ENCODE results near the gene MALAT1.

MALAT1 gene

DNA sequence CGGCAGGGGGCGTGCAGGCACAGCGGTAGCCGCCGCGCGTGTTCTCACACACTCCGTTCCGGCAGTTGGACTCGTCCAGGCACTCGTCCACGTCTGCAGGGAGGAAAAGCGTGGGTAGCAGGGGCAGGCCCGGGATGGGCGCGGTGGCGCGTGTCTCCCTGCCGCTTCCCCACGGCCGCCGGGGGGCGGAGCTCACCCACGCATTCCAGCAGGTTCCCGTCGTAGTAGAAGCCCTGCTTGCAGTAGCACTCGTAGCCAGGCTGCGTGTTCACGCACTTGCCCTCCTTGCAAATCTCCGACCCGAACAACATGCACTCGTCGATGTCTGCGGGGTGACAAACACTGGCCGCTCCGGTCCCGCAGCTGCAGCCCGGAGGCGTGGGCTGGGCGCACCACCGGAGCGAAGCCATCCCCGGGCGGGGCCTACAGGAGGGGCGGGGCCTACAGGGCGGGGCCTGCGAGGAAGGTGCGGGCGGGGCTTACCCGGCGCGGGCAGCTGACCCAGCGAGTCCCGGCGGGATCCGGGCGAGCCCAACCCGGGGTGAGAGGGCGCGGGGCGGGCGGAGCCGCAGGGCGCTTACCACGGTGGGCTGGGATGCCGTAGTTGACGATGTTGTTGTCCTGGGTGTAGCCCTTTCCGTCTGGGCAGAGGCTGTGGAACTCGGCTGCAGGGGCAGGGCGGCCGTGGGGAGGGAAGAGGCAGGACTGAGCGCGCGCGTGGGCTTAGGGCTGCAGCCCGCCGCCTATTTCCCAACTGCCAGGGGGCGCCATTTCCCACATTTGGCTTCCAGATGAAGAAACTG is 41.6 kb downstream of the MALAT1 start:
- peak; percentile 86 for DNase-seq

DNA sequence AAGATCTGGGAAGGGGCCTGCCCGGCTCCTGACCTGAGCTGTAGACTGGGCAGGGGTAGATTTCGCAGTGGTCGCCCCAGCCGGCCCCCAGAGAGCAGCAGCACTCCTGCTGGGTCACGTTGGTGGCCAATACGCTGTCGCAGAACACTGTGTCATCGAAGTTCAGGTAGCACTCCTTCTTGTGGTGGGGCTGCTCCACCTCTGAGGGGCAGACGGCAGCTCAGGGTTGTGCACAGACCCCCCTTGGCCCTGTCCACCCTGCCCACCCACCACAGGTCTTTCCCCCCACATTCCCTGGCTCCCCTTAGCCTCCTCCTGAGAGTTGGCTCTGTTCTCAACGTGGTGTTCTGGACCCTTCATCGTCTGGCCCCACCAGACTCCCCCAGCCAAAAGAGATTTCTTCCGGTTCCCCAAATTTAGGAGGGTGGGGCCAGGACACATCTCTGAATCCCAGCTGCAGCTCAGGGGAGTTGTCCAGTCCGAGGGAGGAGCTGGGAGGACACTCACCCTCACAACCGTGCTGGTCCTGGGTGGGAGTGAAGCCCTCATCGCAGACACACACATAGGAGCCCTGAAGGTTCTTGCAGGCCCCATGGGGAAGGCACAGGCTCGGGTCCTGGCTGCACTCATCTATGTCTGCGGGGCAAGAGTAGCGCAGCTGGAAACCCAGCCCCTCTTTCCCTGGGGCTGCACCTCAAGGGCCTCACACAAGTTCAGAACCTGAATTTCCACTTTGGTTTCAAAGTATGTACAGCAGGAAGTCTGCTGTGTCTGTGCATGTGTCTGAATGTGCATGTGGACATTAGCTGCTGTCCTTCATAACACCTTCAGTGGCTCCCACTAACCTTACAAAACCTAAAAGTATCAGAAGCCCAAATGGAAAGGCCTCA is 42.5 kb downstream of the MALAT1 start:
- no peak for DNase-seq

DNA sequence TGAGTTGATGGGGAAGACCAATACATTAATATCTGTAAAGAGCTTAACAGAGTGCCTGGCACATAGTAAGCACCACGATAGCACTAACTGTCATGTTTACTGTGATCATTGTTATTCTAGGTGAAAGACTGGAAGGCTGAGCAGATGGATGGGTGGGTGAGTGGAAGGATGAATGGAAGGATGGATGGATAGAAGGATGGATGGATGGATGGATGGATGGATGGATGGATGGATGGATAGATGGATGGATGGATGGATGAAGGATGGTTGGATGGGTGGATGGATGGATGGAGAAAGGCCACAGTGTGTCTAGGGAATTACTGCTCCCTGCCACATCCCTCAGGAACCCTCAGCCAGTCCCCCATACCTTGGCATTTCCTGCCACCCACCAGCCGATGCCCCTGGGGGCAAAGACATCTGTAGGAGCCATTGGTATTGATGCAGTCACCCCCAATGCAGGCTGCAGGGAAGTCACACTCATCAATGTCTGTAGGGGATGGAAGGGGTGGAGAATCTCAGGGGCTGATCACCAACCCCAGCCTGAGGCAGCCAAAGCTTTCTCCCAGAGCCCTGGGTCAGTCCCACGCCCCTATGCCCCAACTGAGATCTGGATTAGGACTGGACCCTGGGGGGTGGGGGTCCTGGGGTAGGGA is 44.0 kb downstream of the MALAT1 start:
- DNase-seq, result no peak

DNA sequence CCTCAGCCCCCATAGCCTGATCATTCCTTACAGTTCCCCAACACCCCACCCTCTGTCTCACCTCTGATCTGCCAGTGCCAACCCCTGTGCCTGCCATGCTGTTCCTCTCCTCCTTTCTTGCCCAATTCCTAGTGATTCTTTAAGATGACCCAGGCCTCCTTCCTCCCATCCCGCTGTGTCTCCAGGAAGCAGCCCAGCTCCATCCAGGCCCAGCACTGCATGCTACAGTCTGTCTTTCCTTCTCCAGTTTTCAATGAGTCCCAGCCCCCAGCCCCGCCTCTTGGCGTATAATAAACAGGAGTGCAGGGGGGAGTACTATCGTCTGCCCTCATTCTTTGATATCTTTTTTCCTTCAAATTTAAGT is 47.0 kb downstream of the MALAT1 start:
- no peak for DNase-seq

DNA sequence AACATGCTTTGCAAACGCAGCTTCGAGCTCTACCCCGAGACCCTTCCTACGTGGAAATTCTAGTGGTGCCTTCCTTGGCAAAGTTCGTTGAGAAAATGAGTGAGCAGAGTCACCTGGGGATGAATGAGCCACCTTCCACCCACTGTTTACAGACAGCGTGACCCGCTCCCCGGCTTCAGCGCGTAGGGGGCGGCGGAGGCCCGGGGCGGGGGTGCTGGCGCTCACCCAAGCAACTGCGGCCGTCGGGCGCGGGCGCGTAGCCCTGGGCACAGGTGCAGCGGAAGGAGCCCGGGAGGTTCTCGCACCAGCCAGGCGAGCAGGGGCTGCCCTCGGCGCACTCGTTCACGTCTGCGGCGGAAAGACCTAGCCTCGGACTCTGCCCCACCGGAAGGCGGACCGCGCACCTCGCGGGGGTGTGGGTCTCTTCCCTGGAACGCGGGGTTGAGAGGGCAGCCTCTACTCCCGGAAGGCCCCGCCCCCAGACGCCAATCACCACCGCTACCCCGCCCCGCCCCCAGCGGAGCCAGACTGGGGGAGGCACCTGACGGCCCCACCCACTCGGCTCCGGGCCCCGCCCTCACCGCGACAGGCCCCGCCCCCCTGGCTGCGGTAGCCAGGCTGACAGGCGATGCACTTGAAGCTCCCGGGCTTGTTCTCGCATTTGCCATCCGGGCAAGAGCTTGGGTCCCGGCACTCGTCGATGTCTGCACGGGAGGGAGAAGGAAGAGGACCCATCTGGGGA is 47.5 kb downstream of the MALAT1 start:
- no peak for DNase-seq

DNA sequence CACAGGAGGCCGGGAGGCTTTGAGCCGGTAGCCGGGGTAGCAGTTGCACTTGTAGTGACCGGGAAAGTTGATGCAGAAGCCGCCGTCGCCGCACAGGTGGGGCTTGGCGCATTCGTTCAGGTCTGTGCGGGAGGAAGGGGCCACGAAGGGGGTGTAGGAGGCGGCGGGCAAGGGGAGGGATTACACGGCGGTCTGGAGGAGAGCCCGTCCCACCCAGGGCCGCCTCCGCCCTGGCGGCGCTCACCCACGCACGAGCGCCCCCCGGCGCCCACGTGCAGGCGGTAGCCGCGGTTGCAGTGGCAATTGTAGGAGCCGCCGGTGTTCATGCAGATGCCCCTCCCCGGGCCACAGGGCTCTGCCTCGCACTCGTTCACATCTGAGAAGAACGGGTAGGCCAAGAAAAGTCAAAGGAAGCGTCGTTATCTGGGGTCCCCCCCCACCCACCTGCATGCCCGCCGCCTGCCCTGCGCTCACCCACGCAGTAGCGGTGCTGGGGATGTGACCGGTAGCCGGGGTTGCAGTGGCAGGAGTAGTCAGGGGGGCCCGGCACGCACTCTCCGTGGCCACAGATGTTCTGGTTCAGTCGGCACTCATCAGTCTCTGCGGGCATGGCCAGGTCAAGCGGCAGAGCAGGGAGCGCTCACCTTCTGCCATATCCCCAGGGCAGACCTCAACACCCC is 48.7 kb downstream of the MALAT1 start:
- DNase-seq, result no peak

DNA sequence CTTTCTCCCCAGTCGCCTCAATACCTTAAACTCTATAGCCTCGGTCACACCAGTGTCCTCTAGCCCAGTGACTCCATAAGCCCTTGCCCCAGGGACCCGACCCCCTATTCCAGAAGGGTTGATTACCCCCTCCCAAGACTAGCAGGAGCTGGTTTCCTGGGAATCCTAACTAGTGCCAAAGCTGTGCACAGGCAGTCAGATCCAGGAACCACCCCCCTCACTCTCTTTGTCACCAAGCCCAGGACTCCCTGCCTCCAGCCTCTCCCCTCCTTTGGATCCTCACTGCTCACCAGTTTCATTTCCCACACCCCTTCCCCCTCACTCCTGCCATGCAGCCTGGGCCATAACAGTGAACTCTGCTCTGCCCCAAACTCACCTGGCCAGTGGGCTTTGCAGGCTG is 49.5 kb downstream of the MALAT1 start:
- DNase-seq, result no peak

DNA sequence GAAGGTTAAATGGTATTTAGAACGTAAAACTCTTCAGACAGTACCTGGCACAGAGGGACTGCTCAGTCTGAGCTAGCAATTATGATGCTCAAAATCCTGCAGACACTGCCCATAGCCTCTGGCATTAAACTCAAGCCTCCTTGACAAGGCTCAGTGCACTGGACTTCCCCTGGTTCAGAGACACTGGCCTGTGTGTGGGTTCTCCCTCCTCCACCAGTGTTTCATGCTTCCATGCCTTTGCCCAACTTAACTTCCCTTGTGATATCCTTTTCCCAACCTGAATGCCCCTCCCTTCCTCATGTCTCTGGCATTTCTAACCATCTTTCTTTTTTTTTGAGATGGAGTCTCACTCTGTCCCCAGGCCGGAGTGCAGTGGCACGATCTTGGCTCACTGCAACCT is 50.3 kb downstream of the MALAT1 start:
- no peak for DNase-seq

DNA sequence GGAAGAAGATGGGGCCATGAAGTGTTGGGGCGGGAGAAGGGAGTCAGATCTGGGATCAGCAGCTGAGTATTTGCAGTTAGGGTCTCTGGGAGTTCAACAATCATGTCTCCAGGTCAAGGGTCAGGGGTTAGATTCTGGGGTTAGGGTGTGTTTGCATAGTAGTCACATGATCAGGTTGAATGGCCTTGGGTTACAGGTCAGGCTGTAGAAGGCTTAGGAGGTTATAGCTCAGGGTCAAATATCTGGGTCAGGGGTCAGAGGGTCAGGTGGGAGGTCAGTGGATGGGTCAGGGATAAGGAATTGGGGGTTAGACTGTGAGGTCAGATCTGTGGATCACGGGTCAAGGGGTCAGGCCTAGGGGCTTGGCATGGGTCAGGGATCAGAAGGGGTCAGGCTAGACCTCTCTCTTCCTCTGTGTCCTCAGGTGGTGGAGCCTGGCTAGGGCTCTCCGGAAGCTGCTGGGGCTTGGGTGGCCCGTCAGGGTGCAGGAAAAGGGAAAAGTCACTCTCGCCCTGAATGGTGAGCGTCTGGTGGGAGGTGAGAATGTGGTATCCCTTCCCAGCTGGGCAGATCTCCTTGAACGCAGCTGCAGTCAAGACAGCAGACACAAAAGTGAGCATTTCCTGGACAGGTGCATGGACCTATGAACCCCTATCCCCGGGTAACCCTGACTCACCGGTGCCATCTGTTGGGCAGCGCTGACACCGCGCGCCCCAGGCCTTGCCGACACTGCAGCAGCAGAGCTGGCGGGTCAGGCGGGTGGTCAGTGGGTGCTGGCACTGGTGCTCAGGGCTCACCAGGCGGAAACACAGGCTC is 52.9 kb downstream of the MALAT1 start:
- peak; percentile 45 for DNase-seq

DNA sequence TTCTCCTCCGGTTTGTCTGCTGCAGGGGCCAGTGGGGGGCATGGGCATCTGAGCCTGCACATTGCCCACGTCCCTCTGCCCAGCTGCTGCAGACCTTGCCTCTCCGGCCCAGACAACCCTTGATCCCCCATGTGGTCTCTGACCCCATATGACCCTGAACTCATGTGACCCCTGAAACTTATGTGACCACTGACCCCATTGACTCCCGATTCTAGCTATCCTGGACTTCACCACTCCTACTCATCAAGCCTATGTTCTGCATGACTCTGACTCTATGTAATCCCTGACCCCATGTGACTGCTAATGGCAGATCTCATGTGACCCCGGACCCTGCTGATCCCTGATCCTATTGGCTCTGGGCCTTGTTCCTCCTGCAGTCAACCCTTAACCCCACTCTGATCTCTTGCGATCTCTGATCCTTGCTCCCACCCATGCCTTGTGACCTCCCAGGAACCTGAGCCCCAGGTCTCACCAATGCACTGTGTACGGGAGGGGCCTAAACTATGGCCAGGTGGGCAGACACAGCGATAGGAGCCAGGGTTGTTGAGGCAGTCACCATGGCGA is 53.6 kb downstream of the MALAT1 start:
- DNase-seq, result no peak

DNA sequence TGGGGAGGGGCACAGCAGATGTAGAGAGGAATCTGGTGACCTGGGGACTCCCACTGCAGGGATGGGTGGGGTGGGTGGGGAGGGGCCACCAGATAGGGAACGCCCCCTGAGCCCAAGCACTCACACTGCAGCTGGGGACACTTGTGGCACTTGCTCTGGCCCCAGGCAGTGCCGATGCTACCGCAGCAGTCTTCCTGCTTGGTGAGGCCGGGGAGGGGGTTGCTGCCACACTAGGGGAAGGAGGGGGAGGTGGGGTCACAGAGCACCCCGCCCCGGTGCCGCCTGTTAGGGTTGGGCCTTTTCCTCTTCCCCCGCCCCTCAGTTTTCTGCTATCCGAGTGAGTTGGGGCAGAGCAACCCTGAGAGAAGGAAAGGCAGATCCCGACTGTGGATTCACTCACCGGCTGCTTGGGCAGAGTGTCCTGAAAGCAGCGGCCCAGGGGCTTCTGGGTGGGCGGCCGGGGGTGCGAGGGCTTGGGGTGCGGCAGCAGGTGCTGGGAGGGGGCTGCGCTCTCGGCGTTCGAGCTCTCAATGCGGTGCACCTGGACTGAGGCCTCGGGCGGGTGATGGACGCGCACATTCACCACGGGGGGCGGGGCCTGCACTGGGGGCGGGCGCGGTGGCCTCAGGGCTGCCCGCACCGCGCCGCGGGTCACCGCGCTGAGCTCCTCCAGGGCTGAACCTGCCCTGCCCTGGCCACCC is 54.6 kb downstream of the MALAT1 start:
- DNase-seq, result no peak

DNA sequence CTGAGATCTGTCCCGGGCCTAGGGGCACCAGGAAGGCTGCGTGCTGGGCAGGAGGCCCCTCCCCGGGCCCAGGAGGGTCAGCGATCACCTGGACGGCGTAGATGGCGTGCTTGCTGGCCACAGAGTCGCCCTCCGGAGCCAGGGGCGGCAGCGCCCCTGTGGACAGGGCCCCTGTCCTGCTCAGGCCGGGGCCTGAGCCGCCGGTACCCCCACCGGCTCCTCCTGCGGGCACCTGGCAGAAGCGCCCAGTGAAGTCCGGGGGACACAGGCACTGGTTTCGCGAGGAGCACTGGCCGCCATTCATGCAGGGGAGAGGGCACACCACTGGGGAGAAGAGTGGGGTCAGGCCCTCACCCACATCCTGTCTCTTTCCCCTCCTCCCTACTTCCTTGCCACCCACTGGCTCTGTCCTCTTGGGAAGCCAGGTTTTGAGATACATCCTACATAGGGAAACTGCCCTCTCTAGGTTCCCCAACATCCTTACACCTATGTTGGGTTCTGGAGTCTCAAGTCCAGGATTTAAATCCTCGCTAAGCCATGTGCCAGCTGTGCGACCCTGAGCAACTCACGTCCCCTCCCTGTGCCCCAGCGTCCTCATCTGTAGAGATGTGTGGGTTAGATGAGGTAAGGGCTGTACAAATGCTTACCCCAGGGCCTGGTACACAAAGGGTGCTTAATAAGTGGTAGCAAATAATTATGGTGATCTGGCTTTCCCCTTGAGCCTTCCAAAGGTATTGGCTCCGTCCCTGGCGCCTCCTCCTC is 55.4 kb downstream of the MALAT1 start:
- DNase-seq, result no peak

DNA sequence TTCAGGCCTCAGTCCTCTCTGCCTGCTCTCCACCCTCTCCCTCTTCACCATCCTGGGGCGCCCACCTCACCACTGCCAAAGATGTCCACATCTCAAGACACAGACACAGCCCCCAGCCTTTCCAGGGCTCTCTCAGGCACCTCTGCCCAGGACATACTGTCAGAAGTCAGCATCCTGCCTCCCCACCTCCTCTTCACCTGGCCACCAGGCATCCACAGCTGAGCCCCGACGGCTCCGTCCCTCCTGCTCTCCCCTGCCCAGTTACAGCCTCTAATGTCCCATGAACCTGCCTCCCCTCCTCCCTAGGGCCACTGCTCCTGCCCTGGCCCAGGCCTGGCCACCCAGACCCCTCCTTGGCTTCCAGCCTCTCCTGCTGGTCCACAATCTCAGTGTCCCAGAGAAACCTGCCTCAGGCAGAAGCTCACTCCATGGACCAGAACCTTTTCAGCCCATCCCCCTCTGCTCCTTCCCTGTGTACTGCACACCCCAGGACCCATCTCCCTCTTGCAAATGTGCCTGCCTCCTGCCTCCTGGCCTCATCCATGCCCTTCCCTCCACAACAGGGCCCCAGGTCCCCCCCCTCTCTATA is 56.1 kb downstream of the MALAT1 start:
- no peak for DNase-seq

DNA sequence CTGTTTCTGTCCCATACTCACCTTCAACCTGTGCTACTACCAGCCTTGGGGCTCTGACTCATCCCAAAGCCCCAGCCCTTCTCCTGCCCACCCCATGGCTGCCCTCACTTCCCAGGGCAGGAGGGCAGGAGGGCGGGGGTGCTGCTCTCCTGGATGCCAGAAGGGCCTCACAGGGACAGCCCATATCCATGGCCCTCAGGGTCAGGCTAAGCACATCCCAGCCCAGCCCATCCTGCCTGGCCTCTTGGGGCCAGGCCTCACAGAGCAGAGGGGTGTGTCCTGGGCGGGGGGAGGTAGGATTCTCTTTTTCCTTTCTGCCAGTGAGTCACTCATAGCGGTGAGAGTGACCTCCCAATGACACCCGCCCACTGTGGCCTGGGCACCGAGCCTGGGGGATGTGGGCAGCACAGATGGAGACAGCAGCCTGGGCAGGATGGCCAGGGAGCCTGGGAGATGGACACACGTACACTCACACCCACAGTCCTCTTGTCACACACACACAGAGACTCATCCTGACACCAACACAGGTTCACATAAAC is 56.9 kb downstream of the MALAT1 start:
- DNase-seq, result no peak
